HG02840 (cell line): ENCODE measurements around the gene LMNB1.
A peak's percentile ranks its signal among the peaks of the same experiment; 100 is the strongest.
"Not testable (repeated sequence)": the region's sequence is repeated elsewhere in the genome, so short reads cannot be mapped to it uniquely, and the experiment has no call there.

Source experiments
- ATAC-seq: cut with Tn5 transposase; IDR thresholded peaks from one replicate; pipeline ENCODE4 v1.9.1; 2021; ENCODE audit warnings: mild to moderate bottlenecking, moderate library complexity, moderate number of reproducible peaks; ENCODE audit not compliant: unreplicated experiment, low FRiP score

Gene LMNB1

GRCh38 chr5:126777975-126778674, 1.2 kb downstream of the LMNB1 start:
- ATAC-seq, result peak; percentile 65

- no peak for ATAC-seq
Measured at GRCh38 chr5:126778675-126779403, 1.9 kb downstream of the LMNB1 start.

GRCh38 chr5:126780165-126780827, 3.4 kb downstream of the LMNB1 start:
- no peak for ATAC-seq

- not testable (repeated sequence) for ATAC-seq
Measured at GRCh38 chr5:126788409-126788808, 11.5 kb downstream of the LMNB1 start.

GRCh38 chr5:126793097-126793496, 16.2 kb downstream of the LMNB1 start:
- ATAC-seq, result no peak

- ATAC-seq, result not testable (repeated sequence)
Measured at GRCh38 chr5:126793648-126794047, 16.7 kb downstream of the LMNB1 start.

- ATAC-seq, result no peak
Measured at GRCh38 chr5:126794157-126794828, 17.4 kb downstream of the LMNB1 start.

GRCh38 chr5:126799780-126800179, 22.8 kb downstream of the LMNB1 start:
- ATAC-seq, result no peak

GRCh38 chr5:126801174-126801991, 24.4 kb downstream of the LMNB1 start:
- no peak for ATAC-seq

- ATAC-seq, result no peak
Measured at GRCh38 chr5:126801992-126802294, 25.0 kb downstream of the LMNB1 start.

GRCh38 chr5:126805063-126805462, 28.1 kb downstream of the LMNB1 start:
- no peak for ATAC-seq

GRCh38 chr5:126808521-126808988, 31.6 kb downstream of the LMNB1 start:
- ATAC-seq, result no peak

- ATAC-seq, result no peak
Measured at GRCh38 chr5:126809916-126810315, 33.0 kb downstream of the LMNB1 start.

- no peak for ATAC-seq
Measured at GRCh38 chr5:126810596-126811380, 33.9 kb downstream of the LMNB1 start.

GRCh38 chr5:126811515-126812198, 34.7 kb downstream of the LMNB1 start:
- ATAC-seq, result peak; percentile 43

- no peak for ATAC-seq
Measured at GRCh38 chr5:126812199-126812570, 35.2 kb downstream of the LMNB1 start.

- ATAC-seq, result not testable (repeated sequence)
Measured at GRCh38 chr5:126813799-126814198, 36.9 kb downstream of the LMNB1 start.

GRCh38 chr5:126814721-126815404, 37.9 kb downstream of the LMNB1 start:
- no peak for ATAC-seq
